Caco-2 (cell line): ENCODE measurements around the gene PGS1. TPM values are rescaled to one million over a fixed set of nuclear protein-coding genes. Genes with fewer than 3 reads are reported as not detected.

Experiments
- BruUV-seq: library from RNA; stranded (reverse); fragments of 400-500 nt; replicated peaks from 2 replicates; lab custom pipeline; 2021; lab: Mats Ljungman, UMichigan
- CTCF ChIA-PET: fragments of 300-600 bp; sonication (Branson Sonifier 250); formaldehyde crosslinking; loops from one replicate; lab custom pipeline; 2022; ENCODE audit warnings: antibody characterized with exemption; lab: Charles Lee
- POLR2A ChIA-PET: fragments of 300-600 bp; sonication (Branson Sonifier 250); formaldehyde crosslinking; loops from one replicate; lab custom pipeline; 2022; ENCODE audit warnings: antibody characterized with exemption; lab: Charles Lee
- DNase-seq, 2 experiments: peaks; one replicate each; pipeline versions ENCODE4 v3.0.0 to v3.0.0-alpha.2; 2020 to 2022
- H3K27me3 ChIP-seq: replicated peaks from 2 replicates; pipeline ENCODE4 v1.6.0; 2011; ENCODE audit warnings: low read length; ENCODE audit not compliant: control insufficient read depth, insufficient read depth
- H3K36me3 ChIP-seq: 2 replicates; pipeline ENCODE4 v1.5.1; 2011; ENCODE audit warnings: low read length; ENCODE audit not compliant: control insufficient read depth, insufficient read depth
- H3K4me1 ChIP-seq: fragments of 250-450 bp; sonication (Bioruptor Pico); 2 replicates; pipeline ENCODE4 v1.5.1; 2020; ENCODE audit warnings: mild to moderate bottlenecking
- H3K4me3 ChIP-seq: 2 replicates; pipeline ENCODE4 v1.5.1; 2011; ENCODE audit warnings: low read depth, mild to moderate bottlenecking, control low read depth, low read length
- H3K9me3 ChIP-seq: fragments of 250-450 bp; sonication (Bioruptor Pico); 2 replicates; pipeline ENCODE4 v1.5.1; 2020; ENCODE audit warnings: mild to moderate bottlenecking, moderate library complexity
- H3K27ac Mint-ChIP-seq: one replicate; pipeline ENCODE4 v1.8.0; 2022; ENCODE audit warnings: mixed read lengths; ENCODE audit not compliant: unreplicated experiment
- H3K27me3 Mint-ChIP-seq: one replicate; pipeline ENCODE4 v1.8.0; 2022; ENCODE audit warnings: mixed read lengths; ENCODE audit not compliant: insufficient read depth, unreplicated experiment
- H3K36me3 Mint-ChIP-seq: one replicate; pipeline ENCODE4 v1.8.0; 2022; ENCODE audit warnings: mild to moderate bottlenecking, mixed read lengths; ENCODE audit not compliant: insufficient read depth, unreplicated experiment
- H3K4me1 Mint-ChIP-seq: one replicate; pipeline ENCODE4 v1.8.0; 2022; ENCODE audit warnings: low read depth, mixed read lengths; ENCODE audit not compliant: unreplicated experiment
- H3K4me3 Mint-ChIP-seq: one replicate; pipeline ENCODE4 v1.8.0; 2022; ENCODE audit warnings: mild to moderate bottlenecking, moderate library complexity, mixed read lengths; ENCODE audit not compliant: unreplicated experiment
- H3K9me3 Mint-ChIP-seq: one replicate; pipeline ENCODE4 v1.8.0; 2022; ENCODE audit warnings: mixed read lengths; ENCODE audit not compliant: unreplicated experiment
- intact Hi-C: fragments of 100-400 bp; cut with micrococcal nuclease; formaldehyde crosslinking; loops from one replicate; pipeline ENCODE4 v1.10.0; 2022; ENCODE audit not compliant: unreplicated experiment
- total RNA-seq: library from RNA; stranded (reverse); gene quantifications from 2 replicates; pipeline ENCODE4 v1.2.3, GENCODE V29; 2022
- TF ChIP-seq, protein P1 (sequence below), 2 experiments: fragments of 200-600 bp in 1 of 2; IDR thresholded peaks; 1 replicate in 1 of 2; 2 replicates in 1 of 2; pipeline versions ENCODE4 v1.5.1 to v1.8.0; 2011 to 2022; ENCODE audit warnings: antibody characterized with exemption in 1 of 2, control low read depth in 1 of 2, inconsistent platforms in 1 of 2, low read depth in 1 of 2, low read length in 1 of 2, mild to moderate bottlenecking in 1 of 2, moderate library complexity in 1 of 2; ENCODE audit not compliant: insufficient read depth in 1 of 2, severe bottlenecking in 1 of 2, unreplicated experiment in 1 of 2

The PGS1 gene
- total RNA-seq, 1 experiment from 2014 or later, result 54.1 TPM

DNA sequence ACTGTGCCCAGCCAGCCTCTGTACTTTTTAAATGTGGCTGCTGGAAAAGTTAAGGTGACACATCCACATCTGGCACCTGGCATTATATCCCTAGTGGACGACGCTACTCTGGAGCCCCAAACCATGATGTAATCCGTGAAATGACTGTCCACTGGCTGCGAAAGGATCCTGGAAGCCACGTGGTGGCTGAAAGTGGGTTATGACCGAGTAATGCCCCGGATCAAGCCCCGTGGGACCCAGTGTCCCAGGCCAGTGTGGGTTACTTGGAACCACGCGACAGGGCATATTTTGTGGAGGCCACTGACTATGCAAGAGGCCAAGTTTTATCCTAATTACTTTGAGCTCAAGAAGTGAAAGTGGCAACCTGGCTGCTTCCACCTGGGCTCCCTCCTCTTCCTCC, 79.6 kb downstream of the PGS1 start:
- H3K4me1 ChIP-seq, result no peaks in the 10 kb centered on the region
- CTCF ChIA-PET, result interaction anchor here (0.7 kb wide), 1 partner anchor 153 kb away, joined by 3 read pairs; no protein-coding TSS in a partner anchor
- no peaks in the 10 kb centered on the region for H3K9me3 Mint-ChIP-seq
- H3K36me3 ChIP-seq, result no peaks in the 10 kb centered on the region
- H3K4me1 Mint-ChIP-seq, result no peaks in the 10 kb centered on the region
- no peaks in the 10 kb centered on the region for H3K27me3 ChIP-seq
- TF ChIP-seq, protein P1, sequence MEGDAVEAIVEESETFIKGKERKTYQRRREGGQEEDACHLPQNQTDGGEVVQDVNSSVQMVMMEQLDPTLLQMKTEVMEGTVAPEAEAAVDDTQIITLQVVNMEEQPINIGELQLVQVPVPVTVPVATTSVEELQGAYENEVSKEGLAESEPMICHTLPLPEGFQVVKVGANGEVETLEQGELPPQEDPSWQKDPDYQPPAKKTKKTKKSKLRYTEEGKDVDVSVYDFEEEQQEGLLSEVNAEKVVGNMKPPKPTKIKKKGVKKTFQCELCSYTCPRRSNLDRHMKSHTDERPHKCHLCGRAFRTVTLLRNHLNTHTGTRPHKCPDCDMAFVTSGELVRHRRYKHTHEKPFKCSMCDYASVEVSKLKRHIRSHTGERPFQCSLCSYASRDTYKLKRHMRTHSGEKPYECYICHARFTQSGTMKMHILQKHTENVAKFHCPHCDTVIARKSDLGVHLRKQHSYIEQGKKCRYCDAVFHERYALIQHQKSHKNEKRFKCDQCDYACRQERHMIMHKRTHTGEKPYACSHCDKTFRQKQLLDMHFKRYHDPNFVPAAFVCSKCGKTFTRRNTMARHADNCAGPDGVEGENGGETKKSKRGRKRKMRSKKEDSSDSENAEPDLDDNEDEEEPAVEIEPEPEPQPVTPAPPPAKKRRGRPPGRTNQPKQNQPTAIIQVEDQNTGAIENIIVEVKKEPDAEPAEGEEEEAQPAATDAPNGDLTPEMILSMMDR (IDR thresholded peaks at IDR 0.05; ENCODE audit: insufficient read depth in 1 of 2, low read depth in 1 of 2, low read length in 1 of 2, severe bottlenecking in 1 of 2, unreplicated experiment in 1 of 2), result no peak
- intact Hi-C loops, result no loop called here
- DNase-seq, result no peak
- POLR2A ChIA-PET, result no interaction called here
- H3K36me3 Mint-ChIP-seq, result no peaks in the 10 kb centered on the region
- H3K27me3 Mint-ChIP-seq, result no peaks in the 10 kb centered on the region
- H3K9me3 ChIP-seq, result no peaks in the 10 kb centered on the region
- no peak overlapping the region for H3K27ac Mint-ChIP-seq
- H3K4me3 ChIP-seq, result no peak overlapping the region
- BruUV-seq, result no TSS peak
- no peak overlapping the region for H3K4me3 Mint-ChIP-seq

DNA sequence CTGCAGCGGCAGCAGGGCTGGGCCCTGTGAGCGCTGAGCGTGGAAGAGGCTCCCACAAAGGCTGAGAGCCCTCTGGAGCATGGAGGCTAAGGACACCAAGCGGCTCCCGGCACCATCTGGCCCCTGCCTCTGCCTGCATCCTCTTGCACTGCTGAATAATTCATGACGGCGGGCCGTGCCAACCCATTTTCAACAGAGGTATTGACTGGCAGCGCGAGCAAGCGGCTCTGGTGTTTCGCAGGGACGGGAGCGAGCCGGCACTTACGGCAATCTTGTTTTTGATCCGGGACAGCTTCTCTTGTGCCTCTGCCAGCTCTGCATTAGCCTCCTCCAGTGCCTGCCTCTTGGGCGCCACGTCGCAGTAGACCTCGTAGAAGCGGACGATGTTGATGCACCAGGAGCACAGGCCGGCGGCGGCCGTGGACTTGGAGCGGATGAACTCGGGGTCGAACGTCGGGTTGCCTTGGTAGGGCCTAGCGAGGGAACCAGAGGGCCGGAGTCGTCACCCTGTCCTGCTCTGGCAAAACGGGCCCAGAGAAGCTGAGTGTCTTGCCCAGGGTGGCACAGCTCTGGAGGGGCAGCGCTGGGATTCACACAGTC, 80.4 kb downstream of the PGS1 start:
- ChIA-PET POLR2A (no interaction called here), CTCF (no interaction called here)
- Histone ChIP-seq H3K4me3 (no peak overlapping the region), H3K36me3 (no peaks in the 10 kb centered on the region), H3K27me3 (no peaks in the 10 kb centered on the region), H3K9me3 (0 out of 2 replicates have a peak, but pooled peaks cover 3% of the 10 kb centered on the region), H3K4me1 (no peaks in the 10 kb centered on the region)
- DNase-seq, result no peak
- H3K27me3 Mint-ChIP-seq, result no peaks in the 10 kb centered on the region
- intact Hi-C loops, result no loop called here
- H3K9me3 Mint-ChIP-seq, result no peaks in the 10 kb centered on the region
- no peak overlapping the region for H3K4me3 Mint-ChIP-seq
- TF ChIP-seq, protein P1 (IDR thresholded peaks at IDR 0.05; ENCODE audit: insufficient read depth in 1 of 2, low read depth in 1 of 2, low read length in 1 of 2, severe bottlenecking in 1 of 2, unreplicated experiment in 1 of 2), result no peak
- no peak overlapping the region for H3K27ac Mint-ChIP-seq
- no TSS peak for BruUV-seq
- no peaks in the 10 kb centered on the region for H3K36me3 Mint-ChIP-seq
- H3K4me1 Mint-ChIP-seq, result no peaks in the 10 kb centered on the region

DNA sequence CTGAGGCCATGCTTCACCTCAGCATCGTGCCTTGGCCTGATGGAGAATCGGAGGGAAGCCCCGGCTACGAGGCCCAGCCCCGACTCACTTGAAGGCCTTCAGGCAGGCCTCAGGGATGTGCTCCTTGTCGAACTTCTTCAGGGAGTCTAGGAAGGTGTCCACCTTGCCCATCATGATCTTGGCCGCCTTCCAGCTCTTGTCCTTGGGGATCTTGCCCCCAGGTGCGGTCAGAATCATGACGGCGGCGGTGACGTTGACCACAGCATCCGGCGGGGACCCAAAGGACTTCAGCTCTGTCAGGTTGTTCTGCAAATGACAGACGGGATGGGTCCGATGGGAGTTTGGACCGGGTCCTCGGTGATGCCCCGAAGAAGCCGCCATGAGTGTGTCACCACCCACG, 81.2 kb downstream of the PGS1 start:
- H3K36me3 ChIP-seq, result no peaks in the 10 kb centered on the region
- POLR2A ChIA-PET, result no interaction called here
- Mint-ChIP-seq H3K36me3 (no peaks in the 10 kb centered on the region), H3K4me3 (no peak overlapping the region), H3K27me3 (no peaks in the 10 kb centered on the region), H3K27ac (no peak overlapping the region), H3K4me1 (no peaks in the 10 kb centered on the region), H3K9me3 (no peaks in the 10 kb centered on the region)
- H3K9me3 ChIP-seq, result 0 out of 2 replicates have a peak, but pooled peaks cover 4% of the 10 kb centered on the region
- no peaks in the 10 kb centered on the region for H3K4me1 ChIP-seq
- no peaks in the 10 kb centered on the region for H3K27me3 ChIP-seq
- CTCF ChIA-PET, result no interaction called here
- no peak for DNase-seq
- no TSS peak for BruUV-seq
- H3K4me3 ChIP-seq, result no peak overlapping the region
- intact Hi-C loops, result no loop called here
- TF ChIP-seq, protein P1 (IDR thresholded peaks at IDR 0.05; ENCODE audit: insufficient read depth in 1 of 2, low read depth in 1 of 2, low read length in 1 of 2, severe bottlenecking in 1 of 2, unreplicated experiment in 1 of 2), result no peak
